Measurements from ENCODE around the gene DHPS.
"Not testable (repeated sequence)": the region's sequence is repeated elsewhere in the genome, so short reads cannot be mapped to it uniquely, and the experiment has no call there.

The DHPS gene

GRCh38 chr19:12705169-12705568, 23.5 kb upstream of the DHPS start:
- no peak for DNase-seq

GRCh38 chr19:12703046-12703445, 21.4 kb upstream of the DHPS start:
- peak; percentile 9 for DNase-seq

- no peak for DNase-seq
These were observed 20.1 kb upstream of the DHPS start for GRCh38 chr19:12701596-12702282.

GRCh38 chr19:12698138-12698537, 16.5 kb upstream of the DHPS start:
- no peak for DNase-seq

GRCh38 chr19:12697425-12697824, 15.7 kb upstream of the DHPS start:
- not testable (repeated sequence) for DNase-seq

- DNase-seq, result peak; percentile 93
These were observed 15.0 kb upstream of the DHPS start, which contains the start of gene FBXW9 for GRCh38 chr19:12696366-12697335. TSS of gene FBXW9 (minus strand) at chr19:12696631. CDS start at chr19:12696581, 50 bp downstream.

GRCh38 chr19:12695997-12696365, 14.3 kb upstream of the DHPS start:
- no peak for DNase-seq

GRCh38 chr19:12695514-12695913, 13.8 kb upstream of the DHPS start:
- DNase-seq, result no peak

- DNase-seq, result no peak
These were observed 13.4 kb upstream of the DHPS start for GRCh38 chr19:12695096-12695495.

GRCh38 chr19:12694641-12695040, 13.0 kb upstream of the DHPS start:
- DNase-seq, result no peak

GRCh38 chr19:12692960-12693359, 11.3 kb upstream of the DHPS start:
- no peak for DNase-seq

GRCh38 chr19:12689581-12690216, 8.0 kb upstream of the DHPS start:
- no peak for DNase-seq

- no peak for DNase-seq
These were observed 7.3 kb upstream of the DHPS start for GRCh38 chr19:12689012-12689411.

- no peak for DNase-seq
These were observed 6.0 kb upstream of the DHPS start, which contains the start of gene GNG14 for GRCh38 chr19:12687496-12688196. TSS of gene GNG14 (plus strand) at chr19:12687998. CDS start at chr19:12688049, 51 bp downstream.

- no peak for DNase-seq
These were observed 4.2 kb upstream of the DHPS start for GRCh38 chr19:12685831-12686230.

GRCh38 chr19:12680034-12680433, 1.6 kb downstream of the DHPS start:
- no peak for DNase-seq

GRCh38 chr19:12678039-12678438, 3.6 kb downstream of the DHPS start:
- DNase-seq, result not testable (repeated sequence)

GRCh38 chr19:12676928-12677327, 4.8 kb downstream of the DHPS start:
- DNase-seq, result no peak

GRCh38 chr19:12676384-12676792, 5.3 kb downstream of the DHPS start:
- peak; percentile 41 for DNase-seq

- DNase-seq, result no peak
These were observed 5.7 kb downstream of the DHPS start for GRCh38 chr19:12675940-12676339.

GRCh38 chr19:12675399-12675798, 6.3 kb downstream of the DHPS start:
- no peak for DNase-seq

GRCh38 chr19:12672744-12673143, 8.9 kb downstream of the DHPS start:
- DNase-seq, result no peak

Measured in NCI-H1694 (cell line).